ENCODE data around the gene ADIPOR2. TPM values are rescaled to one million over a fixed set of nuclear protein-coding genes. Genes with fewer than 3 reads are reported as not detected.

The ADIPOR2 gene
- polyA plus RNA-seq, 3 donors = 3.9 to 14.6 (median 6.2) TPM

DNA sequence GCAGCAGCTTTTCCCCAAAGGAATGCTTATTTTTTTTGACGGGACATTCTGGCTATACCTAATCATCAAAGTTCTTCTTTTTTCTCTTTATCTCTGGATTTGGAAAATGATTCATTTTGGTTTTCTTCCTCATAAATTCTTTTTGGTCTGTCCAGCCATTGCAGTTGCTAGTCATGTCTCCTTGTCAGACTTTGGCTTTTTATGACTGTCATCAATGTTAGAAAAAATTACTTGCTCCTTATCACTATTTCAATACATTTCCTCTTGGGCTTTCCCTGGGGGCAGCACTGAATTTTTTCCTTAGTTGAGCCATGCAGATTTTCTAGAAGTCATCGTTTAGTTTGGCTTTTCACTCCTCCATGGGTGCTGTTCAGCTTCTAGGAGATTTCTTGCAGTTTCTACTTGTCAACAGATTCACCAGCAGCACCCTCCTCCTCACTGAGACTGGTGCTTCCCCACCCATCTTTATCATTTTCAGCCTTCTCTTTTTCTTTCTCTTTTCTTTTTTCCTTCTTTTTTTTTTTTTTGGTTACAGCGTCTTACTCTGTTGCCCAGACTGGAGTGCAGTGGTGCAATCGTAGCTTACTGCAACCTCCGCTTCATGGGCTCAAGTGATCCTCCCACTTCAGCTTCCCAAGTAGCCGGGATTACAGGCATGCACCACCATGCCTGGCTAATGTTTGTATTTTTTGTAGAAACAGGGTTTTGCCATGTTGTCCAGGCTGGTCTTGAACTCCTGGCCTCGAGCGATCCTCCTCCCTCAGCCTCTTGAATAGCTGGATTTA lies 5.2 kb downstream of the ADIPOR2 start:
- peaks cover 87% of the 10 kb centered on the region for H4K20me1 ChIP-seq (ENCODE audit: insufficient read depth, low read length)
- peaks cover 65% of the 10 kb centered on the region for H3K4me1 Mint-ChIP-seq
- peak overlapping the region in 1 of 2 donors; percentile 6 for H3K27ac ChIP-seq (ENCODE audit: low read depth in 1 of 2, low read length in 2 of 2)
- no peaks in the 10 kb centered on the region for H3K27me3 ChIP-seq (ENCODE audit: control insufficient read depth in 2 of 2, insufficient read depth in 2 of 2, low read length in 2 of 2)
- no peaks in the 10 kb centered on the region for H3K36me3 ChIP-seq (replicated peaks in 1 of 2; ENCODE audit: control insufficient read depth in 1 of 2, insufficient read depth in 2 of 2, low read length in 2 of 2)
- peak in 1 of 3 donors; percentile 19 for DNase-seq
- peaks cover 5 to 23% of the 10 kb centered on the region in 2 donors for H3K36me3 Mint-ChIP-seq
- TF ChIP-seq, protein P1, sequence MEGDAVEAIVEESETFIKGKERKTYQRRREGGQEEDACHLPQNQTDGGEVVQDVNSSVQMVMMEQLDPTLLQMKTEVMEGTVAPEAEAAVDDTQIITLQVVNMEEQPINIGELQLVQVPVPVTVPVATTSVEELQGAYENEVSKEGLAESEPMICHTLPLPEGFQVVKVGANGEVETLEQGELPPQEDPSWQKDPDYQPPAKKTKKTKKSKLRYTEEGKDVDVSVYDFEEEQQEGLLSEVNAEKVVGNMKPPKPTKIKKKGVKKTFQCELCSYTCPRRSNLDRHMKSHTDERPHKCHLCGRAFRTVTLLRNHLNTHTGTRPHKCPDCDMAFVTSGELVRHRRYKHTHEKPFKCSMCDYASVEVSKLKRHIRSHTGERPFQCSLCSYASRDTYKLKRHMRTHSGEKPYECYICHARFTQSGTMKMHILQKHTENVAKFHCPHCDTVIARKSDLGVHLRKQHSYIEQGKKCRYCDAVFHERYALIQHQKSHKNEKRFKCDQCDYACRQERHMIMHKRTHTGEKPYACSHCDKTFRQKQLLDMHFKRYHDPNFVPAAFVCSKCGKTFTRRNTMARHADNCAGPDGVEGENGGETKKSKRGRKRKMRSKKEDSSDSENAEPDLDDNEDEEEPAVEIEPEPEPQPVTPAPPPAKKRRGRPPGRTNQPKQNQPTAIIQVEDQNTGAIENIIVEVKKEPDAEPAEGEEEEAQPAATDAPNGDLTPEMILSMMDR (IDR thresholded peaks at IDR 0.05) = no peak
- no peak overlapping the region for H3K4me3 Mint-ChIP-seq
- H3K9ac ChIP-seq (ENCODE audit: insufficient read depth, low read length, poor library complexity, severe bottlenecking) = no peak overlapping the region
- 63% methylated on average over 3 of the region's 8 CpGs for WGBS (ENCODE audit: insufficient coverage)
- intact Hi-C loops (cut with micrococcal nuclease) = no loop called here
- H3K79me2 ChIP-seq (ENCODE audit: insufficient read depth, low read length) = peaks cover 100% of the 10 kb centered on the region
- H2AFZ ChIP-seq (ENCODE audit: insufficient read depth, low read depth, low read length, poor library complexity, severe bottlenecking) = no peak overlapping the region
- no peaks in the 10 kb centered on the region for H3K9me3 Mint-ChIP-seq
- H3K4me3 ChIP-seq (replicated peaks in 1 of 3; ENCODE audit: low read depth in 2 of 3, low read length in 3 of 3) = no peak overlapping the region
- H3K9me3 ChIP-seq (replicated peaks in 1 of 2; ENCODE audit: control insufficient read depth in 1 of 2, insufficient read depth in 1 of 2, low read length in 2 of 2) = no peaks in the 10 kb centered on the region
- no peak overlapping the region for H3K4me2 ChIP-seq (replicated peaks; ENCODE audit: extremely low read depth, low read length, poor library complexity, severe bottlenecking)
- H3K27me3 Mint-ChIP-seq (ENCODE audit: low read depth in 3 of 3) = no peaks in the 10 kb centered on the region
- peak overlapping the region in 3 of 7 donors; percentile 43 to 66 (median 66) for H3K27ac Mint-ChIP-seq
- peaks cover 33 to 37% of the 10 kb centered on the region in 2 donors for H3K4me1 ChIP-seq (ENCODE audit: control insufficient read depth in 1 of 2, insufficient read depth in 2 of 2, low read length in 2 of 2)

DNA sequence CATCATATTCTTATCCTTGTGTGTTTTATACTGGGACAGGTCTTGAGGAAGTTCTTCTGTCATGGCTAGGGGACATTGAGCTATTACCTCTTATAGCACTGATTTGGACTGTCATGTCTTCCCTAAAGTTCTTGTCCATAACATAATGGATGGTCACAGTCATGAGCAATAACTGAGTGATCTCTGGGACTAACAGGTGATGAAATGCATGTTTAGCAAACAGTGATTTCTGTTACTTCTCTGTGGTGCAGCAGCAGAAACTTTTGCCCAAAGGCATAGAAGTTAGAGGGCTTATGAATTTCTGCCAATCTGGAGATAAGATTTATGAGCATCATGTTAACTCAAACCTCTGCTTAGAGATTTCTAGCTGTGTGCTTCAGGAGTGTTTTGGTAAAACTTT lies 5.9 kb downstream of the ADIPOR2 start:
- H3K36me3 Mint-ChIP-seq = peaks cover 5 to 23% of the 10 kb centered on the region in 2 donors
- H3K27me3 Mint-ChIP-seq (ENCODE audit: low read depth in 3 of 3) = no peaks in the 10 kb centered on the region
- no peak overlapping the region for H3K4me2 ChIP-seq (replicated peaks; ENCODE audit: extremely low read depth, low read length, poor library complexity, severe bottlenecking)
- peaks cover 94% of the 10 kb centered on the region for H4K20me1 ChIP-seq (ENCODE audit: insufficient read depth, low read length)
- no peaks in the 10 kb centered on the region for H3K9me3 Mint-ChIP-seq
- TF ChIP-seq, protein P1 (IDR thresholded peaks at IDR 0.05) = no peak
- H3K4me1 Mint-ChIP-seq = peaks cover 62% of the 10 kb centered on the region
- H3K36me3 ChIP-seq (replicated peaks in 1 of 2; ENCODE audit: control insufficient read depth in 1 of 2, insufficient read depth in 2 of 2, low read length in 2 of 2) = no peaks in the 10 kb centered on the region
- H3K4me3 Mint-ChIP-seq = no peak overlapping the region
- H3K4me1 ChIP-seq (ENCODE audit: control insufficient read depth in 1 of 2, insufficient read depth in 2 of 2, low read length in 2 of 2) = peaks cover 28 to 32% of the 10 kb centered on the region in 2 donors
- H3K79me2 ChIP-seq (ENCODE audit: insufficient read depth, low read length) = peaks cover 100% of the 10 kb centered on the region
- H3K4me3 ChIP-seq (replicated peaks in 1 of 3; ENCODE audit: low read depth in 2 of 3, low read length in 3 of 3) = no peak overlapping the region
- H3K27ac ChIP-seq (ENCODE audit: low read depth in 1 of 2, low read length in 2 of 2) = peak overlapping the region in 1 of 2 donors; percentile 6
- H2AFZ ChIP-seq (ENCODE audit: insufficient read depth, low read depth, low read length, poor library complexity, severe bottlenecking) = no peak overlapping the region
- no peaks in the 10 kb centered on the region for H3K27me3 ChIP-seq (ENCODE audit: control insufficient read depth in 2 of 2, insufficient read depth in 2 of 2, low read length in 2 of 2)
- H3K9ac ChIP-seq (ENCODE audit: insufficient read depth, low read length, poor library complexity, severe bottlenecking) = no peak overlapping the region
- intact Hi-C loops (cut with micrococcal nuclease) = no loop called here
- H3K9me3 ChIP-seq (replicated peaks in 1 of 2; ENCODE audit: control insufficient read depth in 1 of 2, insufficient read depth in 1 of 2, low read length in 2 of 2) = no peaks in the 10 kb centered on the region
- DNase-seq = peak in 1 of 3 donors; percentile 11
- peak overlapping the region in 3 of 7 donors; percentile 28 to 66 (median 37) for H3K27ac Mint-ChIP-seq
